CD4-positive, alpha-beta T cell treated with Interferon alpha-2 for 1 hour (primary cell): ENCODE data around the gene CRYBA1.
"Not testable (repeated sequence)": the region's sequence is repeated elsewhere in the genome, so short reads cannot be mapped to it uniquely, and the experiment has no call there.

Source experiments
- DNase-seq, 2 donors: peaks; one replicate each; pipeline ENCODE4 v3.0.0-alpha.2; 2020 to 2022

The CRYBA1 gene

GRCh38 chr17:29238133-29238850, 8.4 kb upstream of the CRYBA1 start:
- DNase-seq = no peak

- no peak for DNase-seq
These were observed 6.2 kb upstream of the CRYBA1 start for GRCh38 chr17:29240477-29240876.

GRCh38 chr17:29240968-29241963, 5.4 kb upstream of the CRYBA1 start:
- peak in 1 of 2 donors; percentile 37 for DNase-seq

- no peak for DNase-seq
These were observed 4.6 kb upstream of the CRYBA1 start for GRCh38 chr17:29242051-29242450.

- DNase-seq = no peak
These were observed 3.9 kb upstream of the CRYBA1 start for GRCh38 chr17:29242790-29243189.

- no peak for DNase-seq
These were observed 2.9 kb upstream of the CRYBA1 start for GRCh38 chr17:29243792-29244191.

- no peak for DNase-seq
These were observed 1.3 kb upstream of the CRYBA1 start for GRCh38 chr17:29245401-29245800.

- DNase-seq = no peak
These were observed 560 bp downstream of the CRYBA1 start for GRCh38 chr17:29247219-29247618.

GRCh38 chr17:29248845-29249244, 2.2 kb downstream of the CRYBA1 start:
- DNase-seq = no peak

GRCh38 chr17:29250666-29251065, 4.0 kb downstream of the CRYBA1 start:
- no peak for DNase-seq

- no peak for DNase-seq
These were observed 4.5 kb downstream of the CRYBA1 start for GRCh38 chr17:29251184-29251583.

- peak in 1 of 2 donors; percentile 20 for DNase-seq
These were observed 5.6 kb downstream of the CRYBA1 start for GRCh38 chr17:29252101-29252791.

- DNase-seq = no peak
These were observed 6.4 kb downstream of the CRYBA1 start for GRCh38 chr17:29253037-29253436.

GRCh38 chr17:29255926-29256522, 9.4 kb downstream of the CRYBA1 start:
- no peak for DNase-seq

GRCh38 chr17:29256735-29257466, 10.2 kb downstream of the CRYBA1 start:
- DNase-seq = no peak

- DNase-seq = no peak
These were observed 11.1 kb downstream of the CRYBA1 start for GRCh38 chr17:29257756-29258155.

GRCh38 chr17:29263916-29264315, 17.3 kb downstream of the CRYBA1 start:
- no peak for DNase-seq

GRCh38 chr17:29271980-29272379, 25.3 kb downstream of the CRYBA1 start:
- DNase-seq = not testable (repeated sequence)

- no peak for DNase-seq
These were observed 27.3 kb downstream of the CRYBA1 start for GRCh38 chr17:29273924-29274323.

GRCh38 chr17:29278692-29279091, 32.0 kb downstream of the CRYBA1 start:
- DNase-seq = no peak

- DNase-seq = no peak
These were observed 32.9 kb downstream of the CRYBA1 start for GRCh38 chr17:29279397-29280070.

GRCh38 chr17:29283496-29283895, 36.8 kb downstream of the CRYBA1 start:
- no peak for DNase-seq
